Esophagus muscularis mucosa (tissue), 4 donors: Measurements from ENCODE around the gene MEGF9. TPM values are rescaled to one million over a fixed set of nuclear protein-coding genes. Genes with fewer than 3 reads are reported as not detected.

Source experiments
- DNase-seq: peaks from one replicate; pipeline ENCODE4 v3.0.0-alpha.2; 2017; ENCODE audit errors: extremely low spot score
- H3K27ac ChIP-seq, 4 donors: fragments of 200-600 bp; sonication (generic); replicated peaks in 1 of 4; 1 replicate in 3 of 4; 2 replicates in 1 of 4; pipeline ENCODE4 v1.5.1; 2016 to 2019; ENCODE audit warnings: mild to moderate bottlenecking in 1 of 4
- H3K27me3 ChIP-seq, 4 donors: fragments of 200-600 bp; sonication (generic); one replicate each; pipeline versions ENCODE4 v1.5.1 to v1.6.0; 2016 to 2019
- H3K36me3 ChIP-seq, 4 donors: fragments of 200-600 bp; sonication (generic); one replicate each; pipeline ENCODE4 v1.5.1; 2016 to 2019
- H3K4me1 ChIP-seq, 4 donors: fragments of 200-600 bp; sonication (generic); one replicate each; pipeline ENCODE4 v1.5.1; 2016 to 2019
- H3K4me3 ChIP-seq, 4 donors: fragments of 200-600 bp; sonication (generic); 1 replicate in 2 of 4; 2 replicates in 2 of 4; pipeline ENCODE4 v1.5.1; 2016 to 2019; ENCODE audit warnings: mild to moderate bottlenecking in 4 of 4, moderate library complexity in 1 of 4
- H3K9me3 ChIP-seq, 4 donors: fragments of 200-600 bp; sonication (generic); 1 replicate in 3 of 4; 2 replicates in 1 of 4; pipeline ENCODE4 v1.5.1; 2016 to 2019
- EP300 ChIP-seq: sonication (generic); formaldehyde crosslinking; IDR thresholded peaks from one replicate; pipeline ENCODE4 v1.6.1; 2017; ENCODE audit warnings: antibody characterized with exemption
- POLR2A ChIP-seq: fragments of 450-650 bp; IDR thresholded peaks from one replicate; pipeline ENCODE4 v1.6.1; 2017; ENCODE audit warnings: antibody characterized with exemption, moderate library complexity, mild to moderate bottlenecking, low read depth
- POLR2AphosphoS5 ChIP-seq, 2 donors: sonication (generic); formaldehyde crosslinking; IDR thresholded peaks; one replicate each; pipeline ENCODE4 v1.6.1; 2017; ENCODE audit warnings: antibody characterized with exemption in 2 of 2
- WGBS: methylation state at CpG from one replicate; pipeline ENCODE4 v1.1.5; 2018; 5-methylcytosine and 5-hydroxymethylcytosine counted together
- intact Hi-C: fragments of 100-400 bp; cut with DNase I; formaldehyde crosslinking; loops from one replicate; pipeline ENCODE4 v1.15.1; 2023
- total RNA-seq, 4 donors: library from RNA; depleted of rRNA; stranded (reverse); fragments of >200 nt; gene quantifications; one replicate each; pipeline versions ENCODE4 v1.1.0 to v1.2.1, GENCODE V29; 2016
- TF ChIP-seq, protein P1 (sequence below), 3 experiments: fragments of 200-600 bp in 2 of 3; fragments of 450-650 bp in 1 of 3; sonication (generic) in 2 of 3; IDR thresholded peaks; one replicate each; pipeline ENCODE4 v1.5.1; 2017 to 2019; ENCODE audit warnings: antibody characterized with exemption in 3 of 3, mild to moderate bottlenecking in 2 of 3, moderate library complexity in 1 of 3

The MEGF9 gene
- total RNA-seq, 4 donors from 2014 or later: 17.1 to 23.1 (median 18.9) TPM

DNA sequence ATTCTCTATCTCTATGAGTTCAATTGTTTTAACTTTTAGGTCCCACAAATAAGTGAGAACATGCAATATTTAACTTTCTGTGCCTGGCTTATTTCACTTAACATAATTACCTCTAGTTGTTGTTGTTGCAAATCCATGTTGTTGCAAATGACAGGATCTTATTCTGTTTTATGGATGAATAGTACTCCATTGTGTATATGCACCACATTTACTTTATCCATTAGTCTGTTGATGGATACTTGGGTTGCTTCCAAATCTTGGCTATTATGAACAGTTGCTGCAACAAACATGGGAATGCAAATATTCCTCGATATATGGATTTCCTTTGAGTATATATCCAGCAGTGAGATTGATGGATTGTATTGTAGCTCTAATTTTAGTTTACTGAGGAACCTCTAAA is 36.3 kb downstream of the MEGF9 start:
- intact Hi-C loops: no loop called here
- no peak overlapping the region for H3K27ac ChIP-seq
- WGBS: 74% methylated on average over 1 of the region's 1 CpG
- H3K9me3 ChIP-seq: no peaks in the 10 kb centered on the region
- H3K4me3 ChIP-seq: no peak overlapping the region
- DNase-seq: no peak
- no peaks in the 10 kb centered on the region for H3K4me1 ChIP-seq
- TF ChIP-seq, protein P1, sequence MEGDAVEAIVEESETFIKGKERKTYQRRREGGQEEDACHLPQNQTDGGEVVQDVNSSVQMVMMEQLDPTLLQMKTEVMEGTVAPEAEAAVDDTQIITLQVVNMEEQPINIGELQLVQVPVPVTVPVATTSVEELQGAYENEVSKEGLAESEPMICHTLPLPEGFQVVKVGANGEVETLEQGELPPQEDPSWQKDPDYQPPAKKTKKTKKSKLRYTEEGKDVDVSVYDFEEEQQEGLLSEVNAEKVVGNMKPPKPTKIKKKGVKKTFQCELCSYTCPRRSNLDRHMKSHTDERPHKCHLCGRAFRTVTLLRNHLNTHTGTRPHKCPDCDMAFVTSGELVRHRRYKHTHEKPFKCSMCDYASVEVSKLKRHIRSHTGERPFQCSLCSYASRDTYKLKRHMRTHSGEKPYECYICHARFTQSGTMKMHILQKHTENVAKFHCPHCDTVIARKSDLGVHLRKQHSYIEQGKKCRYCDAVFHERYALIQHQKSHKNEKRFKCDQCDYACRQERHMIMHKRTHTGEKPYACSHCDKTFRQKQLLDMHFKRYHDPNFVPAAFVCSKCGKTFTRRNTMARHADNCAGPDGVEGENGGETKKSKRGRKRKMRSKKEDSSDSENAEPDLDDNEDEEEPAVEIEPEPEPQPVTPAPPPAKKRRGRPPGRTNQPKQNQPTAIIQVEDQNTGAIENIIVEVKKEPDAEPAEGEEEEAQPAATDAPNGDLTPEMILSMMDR (IDR thresholded peaks at IDR 0.05): no peak
- no peak for TF ChIP-seq EP300
- H3K36me3 ChIP-seq: no peaks in the 10 kb centered on the region
- no peaks in the 10 kb centered on the region for H3K27me3 ChIP-seq

DNA sequence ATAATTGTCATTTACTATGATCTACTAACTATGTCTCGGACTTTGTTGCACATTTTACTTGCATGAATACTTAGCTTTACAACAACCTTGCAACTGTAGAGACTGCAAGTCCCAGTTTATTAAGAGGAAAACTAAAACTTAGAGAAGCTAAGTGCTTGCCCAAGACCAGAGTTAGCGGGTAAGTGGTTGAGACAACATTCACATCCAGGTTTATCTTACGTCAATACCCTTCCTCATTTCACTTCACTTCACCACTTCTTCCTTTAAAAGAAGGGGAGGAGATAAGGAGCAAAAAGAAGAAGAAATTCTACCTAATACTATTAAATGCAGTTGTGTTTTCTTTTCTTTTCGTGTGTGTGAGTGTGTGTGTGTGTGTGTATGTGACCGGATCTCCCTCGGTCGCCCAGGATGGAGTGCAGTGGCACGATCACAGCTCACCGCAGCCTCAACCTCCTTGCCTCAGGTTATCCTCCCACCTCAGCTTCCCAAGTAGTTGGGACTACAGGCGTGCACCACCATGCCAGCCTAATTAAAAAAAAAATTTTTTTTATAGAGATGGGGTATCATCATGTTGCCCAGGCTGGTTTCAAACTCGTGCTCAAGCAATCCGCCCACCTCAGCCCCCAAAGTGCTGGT is 37.4 kb downstream of the MEGF9 start:
- Histone ChIP-seq H3K36me3 (no peaks in the 10 kb centered on the region), H3K4me1 (no peaks in the 10 kb centered on the region), H3K27ac (no peak overlapping the region), H3K4me3 (no peak overlapping the region), H3K9me3 (no peaks in the 10 kb centered on the region), H3K27me3 (no peaks in the 10 kb centered on the region)
- intact Hi-C loops: no loop called here
- no peak for DNase-seq
- WGBS: 82% methylated on average over 12 of the region's 12 CpGs
- TF ChIP-seq POLR2A (no peak), EP300 (no peak), POLR2AphosphoS5 (IDR thresholded peaks at IDR 0.05) (no peak)
- TF ChIP-seq, protein P1 (IDR thresholded peaks at IDR 0.05): no peak

DNA sequence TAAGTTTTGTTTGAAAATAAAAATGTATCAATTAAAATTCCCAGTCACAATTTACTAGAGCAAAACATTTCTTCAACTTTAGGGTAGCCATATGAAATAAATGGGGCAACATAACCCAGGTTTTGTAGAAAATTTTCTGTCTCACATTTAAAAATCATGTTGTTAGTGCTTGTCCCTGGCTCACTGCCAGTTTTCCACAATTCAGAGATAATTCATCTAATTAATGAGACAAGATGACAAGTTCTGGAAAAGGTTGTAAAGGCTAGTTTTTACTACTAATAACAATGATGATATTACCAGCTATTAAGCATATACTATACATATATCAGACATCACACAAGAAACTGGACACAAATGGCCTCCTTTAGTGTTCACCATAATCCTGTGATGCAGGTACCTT is 45.9 kb downstream of the MEGF9 start:
- H3K27ac ChIP-seq: no peak overlapping the region
- no peaks in the 10 kb centered on the region for H3K36me3 ChIP-seq
- no peaks in the 10 kb centered on the region for H3K9me3 ChIP-seq
- H3K4me1 ChIP-seq: peaks cover 3 to 18% (median 11%) of the 10 kb centered on the region in 4 donors
- intact Hi-C loops: no loop called here
- H3K27me3 ChIP-seq: no peaks in the 10 kb centered on the region
- no peak overlapping the region for H3K4me3 ChIP-seq
- no peak for DNase-seq
- TF ChIP-seq POLR2AphosphoS5 (IDR thresholded peaks at IDR 0.05) (no peak), EP300 (no peak), POLR2A (no peak)
- TF ChIP-seq, protein P1 (IDR thresholded peaks at IDR 0.05): no peak

DNA sequence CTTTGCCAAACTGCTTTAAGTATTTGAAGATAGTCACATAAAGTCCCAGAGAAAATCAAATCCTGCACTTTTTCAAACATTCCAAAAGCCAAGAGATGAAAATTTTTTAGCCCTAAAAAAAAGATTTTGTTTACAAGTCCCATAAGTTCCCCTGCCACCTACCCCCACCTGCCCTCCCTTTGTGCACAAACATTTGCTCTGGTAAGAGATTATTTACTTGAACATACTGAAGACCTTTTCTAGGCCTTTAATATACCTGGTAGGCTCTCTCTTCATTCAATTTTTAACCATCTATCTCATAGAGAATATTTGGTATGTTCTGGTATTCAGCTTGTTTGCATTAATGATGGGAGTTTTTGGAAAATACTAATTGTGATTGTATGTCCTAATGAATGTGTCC is 50.3 kb downstream of the MEGF9 start:
- H3K4me1 ChIP-seq: peaks cover 3 to 20% (median 11%) of the 10 kb centered on the region in 4 donors
- intact Hi-C loops: no loop called here

More for the DNA sequence above, 50.3 kb downstream of the MEGF9 start:
- no peaks in the 10 kb centered on the region for H3K36me3 ChIP-seq
- no peaks in the 10 kb centered on the region for H3K9me3 ChIP-seq
- H3K27me3 ChIP-seq: no peaks in the 10 kb centered on the region
- no peak overlapping the region for H3K27ac ChIP-seq
- DNase-seq: no peak
- H3K4me3 ChIP-seq: no peak overlapping the region
- TF ChIP-seq, protein P1 (IDR thresholded peaks at IDR 0.05): no peak
- no peak for TF ChIP-seq EP300
- TF ChIP-seq POLR2AphosphoS5 (IDR thresholded peaks at IDR 0.05): no peak
- TF ChIP-seq POLR2A: no peak
